Neural cell (in vitro differentiated cells): ENCODE results near the gene NHSL2. TPM values are rescaled to one million over a fixed set of nuclear protein-coding genes. Genes with fewer than 3 reads are reported as not detected.

Experiments
- H2AFZ ChIP-seq: fragments of 200-600, 300-800 bp; sonication (generic), shearing (Covaris generic); 2 replicates; pipeline ENCODE4 v1.6.0; 2014; ENCODE audit warnings: low read depth, mild to moderate bottlenecking, antibody characterized with exemption, low read length, moderate library complexity
- H3F3A ChIP-seq: fragments of 200-600 bp; shearing (Covaris generic); 2 replicates; pipeline ENCODE4 v1.6.1; 2016; ENCODE audit warnings: mild to moderate bottlenecking, moderate library complexity, mixed read lengths, antibody characterized with exemption, low read length; ENCODE audit not compliant: insufficient read depth, poor library complexity, severe bottlenecking
- H3K27ac ChIP-seq: fragments of 200-600, 300-800 bp; sonication (generic), shearing (Covaris generic); 2 replicates; pipeline ENCODE4 v1.5.1; 2014; ENCODE audit warnings: mild to moderate bottlenecking, low read length, moderate library complexity
- H3K27me3 ChIP-seq: fragments of 300-800, 200-600 bp; sonication (generic), shearing (Covaris generic); 2 replicates; pipeline ENCODE4 v1.6.0; 2014; ENCODE audit warnings: mild to moderate bottlenecking, low read depth, low read length, moderate library complexity; ENCODE audit not compliant: insufficient read depth
- H3K36me3 ChIP-seq: fragments of 300-800, 200-600 bp; sonication (generic), shearing (Covaris generic); 2 replicates; pipeline ENCODE4 v1.5.1; 2014; ENCODE audit warnings: mild to moderate bottlenecking, antibody characterized with exemption, low read length, moderate library complexity; ENCODE audit not compliant: insufficient read depth
- H3K4me2 ChIP-seq: fragments of 300-800, 200-600 bp; sonication (generic), shearing (Covaris generic); 2 replicates; pipeline ENCODE4 v1.6.0; 2014; ENCODE audit warnings: mild to moderate bottlenecking, low read length
- H3K4me3 ChIP-seq: fragments of 300-800, 200-600 bp; sonication (generic), shearing (Covaris generic); 2 replicates; pipeline ENCODE4 v1.5.1; 2014; ENCODE audit warnings: mild to moderate bottlenecking, low read length, moderate library complexity
- H3K79me2 ChIP-seq: fragments of 200-600 bp; shearing (Covaris generic); replicated peaks from 2 replicates; pipeline ENCODE4 v1.6.0; 2014; ENCODE audit warnings: mild to moderate bottlenecking, low read length, moderate library complexity; ENCODE audit not compliant: insufficient read depth
- H3K9ac ChIP-seq: fragments of 300-800, 200-600 bp; sonication (generic), shearing (Covaris generic); 2 replicates; pipeline ENCODE4 v1.6.1; 2016; ENCODE audit warnings: mild to moderate bottlenecking, low read length, mixed read lengths
- H3K9me2 ChIP-seq: fragments of 200-600 bp; shearing (Covaris generic); 2 replicates; pipeline ENCODE4 v1.6.1; 2016; ENCODE audit warnings: mild to moderate bottlenecking, low read length, mixed read lengths; ENCODE audit not compliant: insufficient read depth
- H3K9me3 ChIP-seq: fragments of 200-600, 300-800 bp; sonication (generic), shearing (Covaris generic); 2 replicates; pipeline ENCODE4 v1.6.1; 2016; ENCODE audit warnings: mild to moderate bottlenecking, mixed run types, low read length, moderate library complexity, mixed read lengths
- H4K20me1 ChIP-seq: fragments of 200-600 bp; shearing (Covaris generic); 2 replicates; pipeline ENCODE4 v1.6.1; 2016; ENCODE audit warnings: mild to moderate bottlenecking, mixed run types; ENCODE audit not compliant: insufficient read depth
- CTCF ChIP-seq: fragments of 450-650 bp; IDR thresholded peaks from 2 replicates; pipeline ENCODE4 v1.5.1; 2014; ENCODE audit warnings: antibody characterized with exemption, mild to moderate bottlenecking, moderate library complexity; ENCODE audit not compliant: poor library complexity, severe bottlenecking
- EP300 ChIP-seq: fragments of 450-650 bp; conservative IDR thresholded peaks from 2 replicates; pipeline ENCODE4 v1.6.1; 2014; ENCODE audit warnings: antibody characterized with exemption, mild to moderate bottlenecking, moderate library complexity; ENCODE audit not compliant: poor library complexity, severe bottlenecking
- EZH2 ChIP-seq: fragments of 200-600, 300-800 bp; shearing (Covaris generic), sonication (generic); IDR thresholded peaks from 2 replicates; pipeline ENCODE4 v1.6.1; 2014; ENCODE audit warnings: antibody characterized with exemption, low read length, borderline replicate concordance, mild to moderate bottlenecking; ENCODE audit not compliant: insufficient read depth, poor library complexity, severe bottlenecking
- MXI1 ChIP-seq: fragments of 450-650 bp; conservative IDR thresholded peaks from 2 replicates; pipeline ENCODE4 v1.6.1; 2014; ENCODE audit warnings: antibody characterized with exemption, mild to moderate bottlenecking; ENCODE audit not compliant: poor library complexity, severe bottlenecking
- POLR2AphosphoS5 ChIP-seq: IDR thresholded peaks from 2 replicates; pipeline ENCODE4 v1.6.1; 2012
- RAD21 ChIP-seq: fragments of 450-650 bp; conservative IDR thresholded peaks from 2 replicates; pipeline ENCODE4 v1.6.1; 2014; ENCODE audit warnings: antibody characterized with exemption, mild to moderate bottlenecking, moderate library complexity
- REST ChIP-seq: IDR thresholded peaks from 2 replicates; pipeline ENCODE4 v1.6.1; 2012; ENCODE audit warnings: borderline replicate concordance
- SMC3 ChIP-seq: fragments of 450-650 bp; conservative IDR thresholded peaks from 2 replicates; pipeline ENCODE4 v1.6.1; 2014; ENCODE audit warnings: antibody characterized with exemption, mild to moderate bottlenecking, moderate library complexity; ENCODE audit not compliant: poor library complexity
- TAF1 ChIP-seq: IDR thresholded peaks from 2 replicates; pipeline ENCODE4 v1.6.1; 2012; ENCODE audit warnings: low read depth
- polyA plus RNA-seq: library from polyadenylated mRNA; depleted of rRNA; stranded (reverse); fragments of >200 nt; gene quantifications from 2 replicates; pipeline ENCODE4 v1.2.3, GENCODE V29; 2014

Gene NHSL2
- polyA plus RNA-seq, 1 donor from 2014 or later = 0.87 TPM

- Histone ChIP-seq H3K9me2 (no peaks in the 10 kb centered on the region), H3F3A (no peaks in the 10 kb centered on the region), H3K9me3 (no peaks in the 10 kb centered on the region), H2AFZ (no peak overlapping the region), H3K27ac (no peak overlapping the region), H4K20me1 (no peaks in the 10 kb centered on the region), H3K9ac (no peak overlapping the region), H3K4me3 (no peak overlapping the region), H3K27me3 (no peaks in the 10 kb centered on the region), H3K4me2 (no peak overlapping the region), H3K36me3 (no peaks in the 10 kb centered on the region), H3K79me2 (no peaks in the 10 kb centered on the region)
- TF ChIP-seq POLR2AphosphoS5 (no peak), EP300 (no peak), REST (no peak), EZH2 (no peak), RAD21 (no peak), MXI1 (no peak), SMC3 (no peak), CTCF (no peak), TAF1 (no peak)
Measured at GRCh38 chrX:71936632-71937031, 26.0 kb downstream of the NHSL2 start.

GRCh38 chrX:71938371-71938770, 27.7 kb downstream of the NHSL2 start:
- Histone ChIP-seq H3K9ac (no peak overlapping the region), H3K79me2 (no peaks in the 10 kb centered on the region), H3K4me2 (no peak overlapping the region), H3F3A (no peaks in the 10 kb centered on the region), H3K9me2 (no peaks in the 10 kb centered on the region), H4K20me1 (no peaks in the 10 kb centered on the region), H3K9me3 (no peaks in the 10 kb centered on the region), H2AFZ (no peak overlapping the region), H3K27ac (no peak overlapping the region), H3K36me3 (no peaks in the 10 kb centered on the region), H3K4me3 (no peak overlapping the region), H3K27me3 (no peaks in the 10 kb centered on the region)
- no peak for TF ChIP-seq EZH2
- TF ChIP-seq POLR2AphosphoS5 = no peak
- TF ChIP-seq SMC3 = no peak
- no peak for TF ChIP-seq MXI1
- TF ChIP-seq RAD21 = no peak
- no peak for TF ChIP-seq EP300
- TF ChIP-seq TAF1 = no peak
- TF ChIP-seq REST = no peak
- no peak for TF ChIP-seq CTCF
